HepG2 (cell line): Measurements from ENCODE around the gene MORF4L1. TPM values are rescaled to one million over a fixed set of nuclear protein-coding genes. Genes with fewer than 3 reads are reported as not detected.

ENCODE experiments used
- ZKSCAN1 ChIP-seq: fragments of 150-350 bp; IDR thresholded peaks from 2 replicates; pipeline ENCODE4 v1.6.1; 2014; ENCODE audit warnings: low read length
- ZNF383 ChIP-seq: sonication (generic); formaldehyde crosslinking; IDR thresholded peaks from 2 replicates; pipeline ENCODE4 v1.4.0; 2020; ENCODE audit warnings: missing genetic modification reagents, mild to moderate bottlenecking, borderline replicate concordance
- polyA plus RNA-seq, 8 experiments: library from polyadenylated mRNA; depleted of rRNA in 3 of 8; stranded (reverse) in 7 of 8; unstranded in 1 of 8; fragments of >200 nt; fragmentation: Illumina TruSeq in 4 of 8; extraction: Trizol in 4 of 8; gene quantifications; 2 replicates each; pipeline versions ENCODE4 v1.2.1 to v1.2.3, GENCODE V29; 2011 to 2016; ENCODE audit warnings: low read depth in 4 of 8, missing spikeins in 1 of 8, mixed read lengths in 1 of 8; ENCODE audit not compliant: insufficient read depth in 1 of 8
- total RNA-seq, 5 experiments: library from RNA; depleted of rRNA; stranded (reverse); fragments of >200 nt; fragmentation: Illumina TruSeq; extraction: Trizol; gene quantifications; 2 replicates each; pipeline ENCODE4 v1.2.3, GENCODE V29; 2016; ENCODE audit warnings: low read depth in 1 of 5
- TF ChIP-seq, protein P1 (sequence below): sonication (generic); formaldehyde crosslinking; IDR thresholded peaks from one replicate; pipeline ENCODE4 v1.5.1; 2020; ENCODE audit warnings: mild to moderate bottlenecking, missing genetic modification reagents; ENCODE audit errors: not compliant biosample characterization

The MORF4L1 gene
- total and polyA plus RNA-seq, 2 of the 13 experiments (the other 11 are each of a cell fraction or from before 2014, with no cell fraction given), result 218 to 219 TPM

DNA sequence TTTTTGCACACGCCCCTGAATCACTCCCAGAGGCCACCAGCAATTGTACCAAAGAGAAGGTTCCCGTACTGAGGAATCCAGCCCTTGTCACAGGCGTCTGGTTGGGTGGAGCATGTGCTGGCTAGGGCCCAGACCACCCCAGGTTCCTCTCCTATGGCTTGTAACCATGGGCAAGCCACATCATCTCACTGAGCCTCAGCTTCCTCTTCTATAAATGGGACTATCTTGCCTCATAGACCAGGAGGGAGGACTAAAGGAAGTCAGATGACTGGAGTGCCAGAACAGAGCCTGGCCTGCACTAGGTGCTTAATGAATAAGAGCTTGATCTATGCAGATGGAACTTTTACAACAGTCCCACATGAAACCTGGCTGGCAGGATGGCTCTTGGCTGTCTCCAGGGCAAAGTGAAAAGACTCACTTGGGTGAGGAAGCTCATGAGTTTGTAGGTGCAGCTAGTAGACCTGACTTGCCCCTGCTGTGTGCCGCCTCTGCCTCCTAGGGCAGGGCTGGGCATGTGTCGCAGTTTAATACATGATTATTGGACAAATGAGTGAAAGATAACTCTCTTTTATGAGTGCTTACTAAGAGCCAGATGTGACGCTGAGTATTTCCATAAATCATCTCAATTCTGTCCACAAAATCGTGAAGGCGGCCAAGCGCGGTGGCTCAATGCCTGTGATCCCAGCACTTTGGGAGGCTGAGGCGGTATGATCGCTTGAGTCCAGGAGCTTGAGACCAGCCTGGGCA is 42.8 kb downstream of the MORF4L1 start (continued):
- TF ChIP-seq, protein P1, sequence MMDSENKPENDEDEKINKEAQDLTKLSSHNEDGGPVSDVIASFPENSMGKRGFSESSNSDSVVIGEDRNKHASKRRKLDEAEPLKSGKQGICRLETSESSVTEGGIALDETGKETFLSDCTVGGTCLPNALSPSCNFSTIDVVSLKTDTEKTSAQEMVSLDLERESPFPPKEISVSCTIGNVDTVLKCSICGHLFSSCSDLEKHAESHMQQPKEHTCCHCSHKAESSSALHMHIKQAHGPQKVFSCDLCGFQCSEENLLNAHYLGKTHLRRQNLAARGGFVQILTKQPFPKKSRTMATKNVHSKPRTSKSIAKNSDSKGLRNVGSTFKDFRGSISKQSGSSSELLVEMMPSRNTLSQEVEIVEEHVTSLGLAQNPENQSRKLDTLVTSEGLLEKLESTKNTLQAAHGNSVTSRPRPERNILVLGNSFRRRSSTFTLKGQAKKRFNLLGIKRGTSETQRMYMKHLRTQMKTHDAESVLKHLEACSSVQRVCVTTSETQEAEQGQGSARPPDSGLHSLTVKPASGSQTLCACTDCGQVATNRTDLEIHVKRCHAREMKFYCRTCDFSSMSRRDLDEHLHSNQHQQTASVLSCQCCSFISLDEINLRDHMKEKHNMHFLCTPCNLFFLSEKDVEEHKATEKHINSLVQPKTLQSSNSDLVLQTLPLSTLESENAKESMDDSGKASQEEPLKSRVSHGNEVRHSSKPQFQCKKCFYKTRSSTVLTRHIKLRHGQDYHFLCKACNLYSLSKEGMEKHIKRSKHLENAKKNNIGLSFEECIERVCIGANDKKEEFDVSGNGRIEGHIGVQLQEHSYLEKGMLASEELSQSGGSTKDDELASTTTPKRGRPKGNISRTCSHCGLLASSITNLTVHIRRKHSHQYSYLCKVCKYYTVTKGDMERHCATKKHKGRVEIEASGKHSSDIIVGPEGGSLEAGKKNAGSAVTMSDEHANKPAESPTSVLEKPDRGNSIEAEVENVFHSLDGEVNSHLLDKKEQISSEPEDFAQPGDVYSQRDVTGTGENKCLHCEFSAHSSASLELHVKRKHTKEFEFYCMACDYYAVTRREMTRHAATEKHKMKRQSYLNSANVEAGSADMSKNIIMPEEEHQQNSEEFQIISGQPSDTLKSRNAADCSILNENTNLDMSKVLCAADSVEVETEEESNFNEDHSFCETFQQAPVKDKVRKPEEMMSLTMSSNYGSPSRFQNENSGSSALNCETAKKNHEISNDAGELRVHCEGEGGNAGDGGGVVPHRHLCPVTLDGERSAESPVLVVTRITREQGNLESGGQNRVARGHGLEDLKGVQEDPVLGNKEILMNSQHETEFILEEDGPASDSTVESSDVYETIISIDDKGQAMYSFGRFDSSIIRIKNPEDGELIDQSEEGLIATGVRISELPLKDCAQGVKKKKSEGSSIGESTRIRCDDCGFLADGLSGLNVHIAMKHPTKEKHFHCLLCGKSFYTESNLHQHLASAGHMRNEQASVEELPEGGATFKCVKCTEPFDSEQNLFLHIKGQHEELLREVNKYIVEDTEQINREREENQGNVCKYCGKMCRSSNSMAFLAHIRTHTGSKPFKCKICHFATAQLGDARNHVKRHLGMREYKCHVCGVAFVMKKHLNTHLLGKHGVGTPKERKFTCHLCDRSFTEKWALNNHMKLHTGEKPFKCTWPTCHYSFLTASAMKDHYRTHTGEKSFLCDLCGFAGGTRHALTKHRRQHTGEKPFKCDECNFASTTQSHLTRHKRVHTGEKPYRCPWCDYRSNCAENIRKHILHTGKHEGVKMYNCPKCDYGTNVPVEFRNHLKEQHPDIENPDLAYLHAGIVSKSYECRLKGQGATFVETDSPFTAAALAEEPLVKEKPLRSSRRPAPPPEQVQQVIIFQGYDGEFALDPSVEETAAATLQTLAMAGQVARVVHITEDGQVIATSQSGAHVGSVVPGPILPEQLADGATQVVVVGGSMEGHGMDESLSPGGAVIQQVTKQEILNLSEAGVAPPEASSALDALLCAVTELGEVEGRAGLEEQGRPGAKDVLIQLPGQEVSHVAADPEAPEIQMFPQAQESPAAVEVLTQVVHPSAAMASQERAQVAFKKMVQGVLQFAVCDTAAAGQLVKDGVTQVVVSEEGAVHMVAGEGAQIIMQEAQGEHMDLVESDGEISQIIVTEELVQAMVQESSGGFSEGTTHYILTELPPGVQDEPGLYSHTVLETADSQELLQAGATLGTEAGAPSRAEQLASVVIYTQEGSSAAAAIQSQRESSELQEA (CRISPR knock-in tag), result no peak
- TF ChIP-seq ZKSCAN1 (no peak), ZNF383 (no peak)
- TF ChIP-seq, all 625 proteins: peak for 3
